ENCODE measurements around the gene CA11. TPM values are rescaled to one million over a fixed set of nuclear protein-coding genes. Genes with fewer than 3 reads are reported as not detected.

CA11 gene
- total and polyA plus RNA-seq, 9 of the 15 experiments (the other 6 are each of a cell fraction or from before 2014, with no cell fraction given) = 2.9 to 19.9 (median 8.3) TPM

DNA sequence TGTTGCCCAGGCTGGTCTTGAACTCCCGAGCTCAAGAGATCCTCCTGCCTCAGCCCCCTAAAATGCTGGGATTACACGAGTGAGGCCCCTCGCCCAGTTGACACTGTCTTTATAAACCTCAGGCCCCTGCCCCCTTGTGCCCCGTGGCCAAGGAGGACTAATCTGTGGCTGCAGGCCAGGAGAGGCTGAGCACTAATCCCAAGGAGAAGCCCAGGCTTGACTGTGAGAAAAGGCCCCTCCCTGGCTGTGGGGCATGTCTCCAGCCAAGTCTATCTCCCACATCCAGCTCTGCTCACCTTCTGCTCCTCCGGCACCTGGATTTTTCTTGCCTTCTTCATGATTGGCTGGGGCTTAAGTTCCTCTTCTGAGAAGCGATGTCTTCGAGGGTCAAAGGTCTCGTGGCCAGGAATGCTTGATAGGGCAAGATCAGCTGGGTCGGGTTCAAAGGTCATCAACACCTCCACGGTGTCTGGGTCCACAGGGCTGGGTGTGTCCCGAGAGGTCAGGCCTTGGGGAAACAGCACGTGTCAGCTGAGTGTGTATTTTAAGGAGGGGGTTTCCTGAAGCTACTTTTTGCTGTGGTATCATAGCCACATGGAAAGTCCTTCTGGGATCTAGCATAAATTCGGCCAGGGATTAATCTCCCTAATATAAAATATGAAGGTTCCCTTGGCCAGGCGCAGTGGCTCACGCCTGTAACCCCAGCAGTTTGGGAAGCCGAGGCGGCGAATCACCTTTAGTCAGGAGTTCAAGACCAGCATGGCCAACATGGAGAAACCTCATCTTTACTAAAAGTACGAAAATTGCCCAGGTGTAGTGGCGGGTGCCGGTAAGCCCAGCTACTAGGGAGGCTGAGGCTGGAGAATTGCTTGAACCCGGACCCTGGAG is 12.6 kb downstream of the CA11 start (continued):
- no peak for TF ChIP-seq GTF2F1 (IDR thresholded peaks at IDR 0.05; ENCODE audit: low read depth, low read length)
- TF ChIP-seq, protein P1, sequence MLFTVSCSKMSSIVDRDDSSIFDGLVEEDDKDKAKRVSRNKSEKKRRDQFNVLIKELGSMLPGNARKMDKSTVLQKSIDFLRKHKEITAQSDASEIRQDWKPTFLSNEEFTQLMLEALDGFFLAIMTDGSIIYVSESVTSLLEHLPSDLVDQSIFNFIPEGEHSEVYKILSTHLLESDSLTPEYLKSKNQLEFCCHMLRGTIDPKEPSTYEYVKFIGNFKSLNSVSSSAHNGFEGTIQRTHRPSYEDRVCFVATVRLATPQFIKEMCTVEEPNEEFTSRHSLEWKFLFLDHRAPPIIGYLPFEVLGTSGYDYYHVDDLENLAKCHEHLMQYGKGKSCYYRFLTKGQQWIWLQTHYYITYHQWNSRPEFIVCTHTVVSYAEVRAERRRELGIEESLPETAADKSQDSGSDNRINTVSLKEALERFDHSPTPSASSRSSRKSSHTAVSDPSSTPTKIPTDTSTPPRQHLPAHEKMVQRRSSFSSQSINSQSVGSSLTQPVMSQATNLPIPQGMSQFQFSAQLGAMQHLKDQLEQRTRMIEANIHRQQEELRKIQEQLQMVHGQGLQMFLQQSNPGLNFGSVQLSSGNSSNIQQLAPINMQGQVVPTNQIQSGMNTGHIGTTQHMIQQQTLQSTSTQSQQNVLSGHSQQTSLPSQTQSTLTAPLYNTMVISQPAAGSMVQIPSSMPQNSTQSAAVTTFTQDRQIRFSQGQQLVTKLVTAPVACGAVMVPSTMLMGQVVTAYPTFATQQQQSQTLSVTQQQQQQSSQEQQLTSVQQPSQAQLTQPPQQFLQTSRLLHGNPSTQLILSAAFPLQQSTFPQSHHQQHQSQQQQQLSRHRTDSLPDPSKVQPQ (CRISPR knock-in tag; IDR thresholded peaks at IDR 0.05; ENCODE audit: borderline replicate concordance) = no peak
- TF ChIP-seq, protein P2, sequence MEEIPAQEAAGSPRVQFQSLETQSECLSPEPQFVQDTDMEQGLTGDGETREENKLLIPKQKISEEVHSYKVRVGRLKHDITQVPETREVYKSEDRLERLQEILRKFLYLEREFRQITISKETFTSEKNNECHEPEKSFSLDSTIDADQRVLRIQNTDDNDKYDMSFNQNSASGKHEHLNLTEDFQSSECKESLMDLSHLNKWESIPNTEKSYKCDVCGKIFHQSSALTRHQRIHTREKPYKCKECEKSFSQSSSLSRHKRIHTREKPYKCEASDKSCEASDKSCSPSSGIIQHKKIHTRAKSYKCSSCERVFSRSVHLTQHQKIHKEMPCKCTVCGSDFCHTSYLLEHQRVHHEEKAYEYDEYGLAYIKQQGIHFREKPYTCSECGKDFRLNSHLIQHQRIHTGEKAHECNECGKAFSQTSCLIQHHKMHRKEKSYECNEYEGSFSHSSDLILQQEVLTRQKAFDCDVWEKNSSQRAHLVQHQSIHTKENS (CRISPR knock-in tag; IDR thresholded peaks at IDR 0.05) = no peak
- TF ChIP-seq RBM34 (IDR thresholded peaks at IDR 0.05; ENCODE audit: borderline replicate concordance, insufficient read depth, low read length) = no peak
- TF ChIP-seq POU5F1 (IDR thresholded peaks at IDR 0.05; ENCODE audit: borderline replicate concordance, low read depth, low read length, partially characterized antibody) = no peak
- TF ChIP-seq, protein P3, sequence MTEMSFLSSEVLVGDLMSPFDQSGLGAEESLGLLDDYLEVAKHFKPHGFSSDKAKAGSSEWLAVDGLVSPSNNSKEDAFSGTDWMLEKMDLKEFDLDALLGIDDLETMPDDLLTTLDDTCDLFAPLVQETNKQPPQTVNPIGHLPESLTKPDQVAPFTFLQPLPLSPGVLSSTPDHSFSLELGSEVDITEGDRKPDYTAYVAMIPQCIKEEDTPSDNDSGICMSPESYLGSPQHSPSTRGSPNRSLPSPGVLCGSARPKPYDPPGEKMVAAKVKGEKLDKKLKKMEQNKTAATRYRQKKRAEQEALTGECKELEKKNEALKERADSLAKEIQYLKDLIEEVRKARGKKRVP (CRISPR knock-in tag; IDR thresholded peaks at IDR 0.05) = no peak
- TF ChIP-seq, protein P4, sequence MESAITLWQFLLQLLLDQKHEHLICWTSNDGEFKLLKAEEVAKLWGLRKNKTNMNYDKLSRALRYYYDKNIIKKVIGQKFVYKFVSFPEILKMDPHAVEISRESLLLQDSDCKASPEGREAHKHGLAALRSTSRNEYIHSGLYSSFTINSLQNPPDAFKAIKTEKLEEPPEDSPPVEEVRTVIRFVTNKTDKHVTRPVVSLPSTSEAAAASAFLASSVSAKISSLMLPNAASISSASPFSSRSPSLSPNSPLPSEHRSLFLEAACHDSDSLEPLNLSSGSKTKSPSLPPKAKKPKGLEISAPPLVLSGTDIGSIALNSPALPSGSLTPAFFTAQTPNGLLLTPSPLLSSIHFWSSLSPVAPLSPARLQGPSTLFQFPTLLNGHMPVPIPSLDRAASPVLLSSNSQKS (CRISPR knock-in tag; IDR thresholded peaks at IDR 0.05) = no peak
- TF ChIP-seq MED1 (CRISPR knock-in tag; IDR thresholded peaks at IDR 0.05; ENCODE audit: borderline replicate concordance) = no peak
- TF ChIP-seq, protein P5, sequence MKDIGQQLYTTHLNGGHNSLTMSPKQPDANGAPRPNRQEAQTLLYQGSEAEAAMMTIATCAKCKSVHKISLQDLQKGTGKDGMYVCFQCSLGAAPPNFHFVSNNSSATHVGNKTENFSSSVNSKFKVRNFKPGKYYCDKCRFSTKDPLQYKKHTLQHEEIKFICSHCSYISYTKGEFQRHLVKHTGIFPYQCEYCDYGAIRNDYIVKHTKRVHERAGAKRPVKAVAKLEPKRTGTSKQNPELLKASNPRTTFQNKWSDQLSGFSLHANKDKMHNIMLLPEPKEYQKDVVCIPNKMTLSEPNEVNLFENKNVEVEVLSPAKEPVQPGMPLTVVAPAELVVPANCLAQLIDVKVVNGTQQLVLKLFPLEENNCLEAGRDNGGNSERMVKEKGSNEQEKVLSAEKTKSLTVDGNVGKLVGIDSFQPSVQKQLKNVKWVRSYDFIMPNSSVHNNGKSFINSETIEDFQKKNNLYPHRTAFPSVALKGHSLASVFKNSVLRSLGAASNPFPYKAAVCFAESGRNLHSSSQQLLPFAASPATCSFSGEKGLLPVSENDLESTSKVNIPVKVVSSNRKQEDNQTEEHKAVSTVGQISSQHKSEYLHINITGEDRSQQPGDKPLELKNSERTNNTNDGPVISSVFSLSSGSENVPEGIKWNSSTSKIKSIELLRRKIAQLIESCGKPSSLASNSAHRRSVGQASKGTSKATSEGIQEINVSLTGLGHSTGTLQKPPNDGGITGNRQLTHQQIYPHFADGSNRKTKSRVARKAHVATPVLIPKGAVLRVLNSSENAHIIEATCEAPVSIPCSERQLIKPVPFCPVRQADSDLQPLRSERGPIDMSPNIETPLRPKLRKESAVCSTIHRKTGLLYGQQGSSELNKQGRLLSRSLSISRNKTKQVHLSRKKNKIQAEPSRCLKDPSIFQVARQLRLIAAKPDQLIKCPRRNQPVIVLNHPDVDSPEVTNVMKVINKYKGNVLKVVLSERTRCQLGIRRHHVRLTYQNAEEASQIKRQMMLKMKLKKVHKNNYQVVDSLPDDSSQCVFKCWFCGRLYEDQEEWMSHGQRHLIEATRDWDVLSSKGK (CRISPR knock-in tag; IDR thresholded peaks at IDR 0.05) = no peak
- TF ChIP-seq, protein P6, sequence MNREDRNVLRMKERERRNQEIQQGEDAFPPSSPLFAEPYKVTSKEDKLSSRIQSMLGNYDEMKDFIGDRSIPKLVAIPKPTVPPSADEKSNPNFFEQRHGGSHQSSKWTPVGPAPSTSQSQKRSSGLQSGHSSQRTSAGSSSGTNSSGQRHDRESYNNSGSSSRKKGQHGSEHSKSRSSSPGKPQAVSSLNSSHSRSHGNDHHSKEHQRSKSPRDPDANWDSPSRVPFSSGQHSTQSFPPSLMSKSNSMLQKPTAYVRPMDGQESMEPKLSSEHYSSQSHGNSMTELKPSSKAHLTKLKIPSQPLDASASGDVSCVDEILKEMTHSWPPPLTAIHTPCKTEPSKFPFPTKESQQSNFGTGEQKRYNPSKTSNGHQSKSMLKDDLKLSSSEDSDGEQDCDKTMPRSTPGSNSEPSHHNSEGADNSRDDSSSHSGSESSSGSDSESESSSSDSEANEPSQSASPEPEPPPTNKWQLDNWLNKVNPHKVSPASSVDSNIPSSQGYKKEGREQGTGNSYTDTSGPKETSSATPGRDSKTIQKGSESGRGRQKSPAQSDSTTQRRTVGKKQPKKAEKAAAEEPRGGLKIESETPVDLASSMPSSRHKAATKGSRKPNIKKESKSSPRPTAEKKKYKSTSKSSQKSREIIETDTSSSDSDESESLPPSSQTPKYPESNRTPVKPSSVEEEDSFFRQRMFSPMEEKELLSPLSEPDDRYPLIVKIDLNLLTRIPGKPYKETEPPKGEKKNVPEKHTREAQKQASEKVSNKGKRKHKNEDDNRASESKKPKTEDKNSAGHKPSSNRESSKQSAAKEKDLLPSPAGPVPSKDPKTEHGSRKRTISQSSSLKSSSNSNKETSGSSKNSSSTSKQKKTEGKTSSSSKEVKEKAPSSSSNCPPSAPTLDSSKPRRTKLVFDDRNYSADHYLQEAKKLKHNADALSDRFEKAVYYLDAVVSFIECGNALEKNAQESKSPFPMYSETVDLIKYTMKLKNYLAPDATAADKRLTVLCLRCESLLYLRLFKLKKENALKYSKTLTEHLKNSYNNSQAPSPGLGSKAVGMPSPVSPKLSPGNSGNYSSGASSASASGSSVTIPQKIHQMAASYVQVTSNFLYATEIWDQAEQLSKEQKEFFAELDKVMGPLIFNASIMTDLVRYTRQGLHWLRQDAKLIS (CRISPR knock-in tag; IDR thresholded peaks at IDR 0.05) = no peak
- no peak for TF ChIP-seq CBX5 (IDR thresholded peaks at IDR 0.05; ENCODE audit: borderline replicate concordance, low read depth)

Measured in K562 (cell line).